Esophagus muscularis mucosa (tissue), 4 donors: ENCODE measurements around the gene CCR4. TPM values are rescaled to one million over a fixed set of nuclear protein-coding genes. Genes with fewer than 3 reads are reported as not detected.

Source experiments
- DNase-seq: peaks from one replicate; pipeline ENCODE4 v3.0.0-alpha.2; 2017; ENCODE audit errors: extremely low spot score
- H3K27ac ChIP-seq, 4 donors: fragments of 200-600 bp; sonication (generic); replicated peaks in 1 of 4; 1 replicate in 3 of 4; 2 replicates in 1 of 4; pipeline ENCODE4 v1.5.1; 2016 to 2019; ENCODE audit warnings: mild to moderate bottlenecking in 1 of 4
- H3K27me3 ChIP-seq, 4 donors: fragments of 200-600 bp; sonication (generic); one replicate each; pipeline versions ENCODE4 v1.5.1 to v1.6.0; 2016 to 2019
- H3K36me3 ChIP-seq, 4 donors: fragments of 200-600 bp; sonication (generic); one replicate each; pipeline ENCODE4 v1.5.1; 2016 to 2019
- H3K4me1 ChIP-seq, 4 donors: fragments of 200-600 bp; sonication (generic); one replicate each; pipeline ENCODE4 v1.5.1; 2016 to 2019
- H3K4me3 ChIP-seq, 4 donors: fragments of 200-600 bp; sonication (generic); 1 replicate in 2 of 4; 2 replicates in 2 of 4; pipeline ENCODE4 v1.5.1; 2016 to 2019; ENCODE audit warnings: mild to moderate bottlenecking in 4 of 4, moderate library complexity in 1 of 4
- H3K9me3 ChIP-seq, 4 donors: fragments of 200-600 bp; sonication (generic); 1 replicate in 3 of 4; 2 replicates in 1 of 4; pipeline ENCODE4 v1.5.1; 2016 to 2019
- CTCF ChIP-seq, 3 experiments: fragments of 200-600 bp in 2 of 3; fragments of 450-650 bp in 1 of 3; sonication (generic) in 2 of 3; IDR thresholded peaks; one replicate each; pipeline ENCODE4 v1.5.1; 2017 to 2019; ENCODE audit warnings: antibody characterized with exemption in 3 of 3, mild to moderate bottlenecking in 2 of 3, moderate library complexity in 1 of 3
- EP300 ChIP-seq: sonication (generic); formaldehyde crosslinking; IDR thresholded peaks from one replicate; pipeline ENCODE4 v1.6.1; 2017; ENCODE audit warnings: antibody characterized with exemption
- POLR2A ChIP-seq: fragments of 450-650 bp; IDR thresholded peaks from one replicate; pipeline ENCODE4 v1.6.1; 2017; ENCODE audit warnings: antibody characterized with exemption, moderate library complexity, mild to moderate bottlenecking, low read depth
- POLR2AphosphoS5 ChIP-seq, 2 donors: sonication (generic); formaldehyde crosslinking; IDR thresholded peaks; one replicate each; pipeline ENCODE4 v1.6.1; 2017; ENCODE audit warnings: antibody characterized with exemption in 2 of 2
- WGBS: methylation state at CpG from one replicate; pipeline ENCODE4 v1.1.5; 2018; 5-methylcytosine and 5-hydroxymethylcytosine counted together
- intact Hi-C: fragments of 100-400 bp; cut with DNase I; formaldehyde crosslinking; loops from one replicate; pipeline ENCODE4 v1.15.1; 2023
- total RNA-seq, 4 donors: library from RNA; depleted of rRNA; stranded (reverse); fragments of >200 nt; gene quantifications; one replicate each; pipeline versions ENCODE4 v1.1.0 to v1.2.1, GENCODE V29; 2016

Gene CCR4
- total RNA-seq, 4 donors from 2014 or later: 0.17 TPM; not detected in 3

- intact Hi-C loops: loop anchor here (5.0 to 10.0 kb wide), 2 partner anchors 130 to 428 kb away; no protein-coding TSS in a partner anchor
- Histone ChIP-seq H3K4me3 (no peak overlapping the region), H3K9me3 (no peaks in the 10 kb centered on the region), H3K36me3 (no peaks in the 10 kb centered on the region), H3K4me1 (no peaks in the 10 kb centered on the region), H3K27ac (no peak overlapping the region), H3K27me3 (no peaks in the 10 kb centered on the region)
- TF ChIP-seq CTCF (IDR thresholded peaks at IDR 0.05) (no peak), POLR2AphosphoS5 (IDR thresholded peaks at IDR 0.05) (no peak), EP300 (no peak), POLR2A (no peak)
- 90% methylated on average over 4 of the region's 5 CpGs for WGBS
- no peak for DNase-seq
Measured at GRCh38 chr3:32946973-32947788, 4.3 kb upstream of the CCR4 start.

GRCh38 chr3:32947789-32948238, 3.6 kb upstream of the CCR4 start:
- H3K36me3 ChIP-seq: no peaks in the 10 kb centered on the region
- intact Hi-C loops: loop anchor here (5.0 to 10.0 kb wide), 2 partner anchors 129 to 427 kb away; no protein-coding TSS in a partner anchor
- no peaks in the 10 kb centered on the region for H3K27me3 ChIP-seq
- H3K9me3 ChIP-seq: no peaks in the 10 kb centered on the region
- 60% methylated on average over 4 of the region's 7 CpGs for WGBS
- no peak for TF ChIP-seq POLR2AphosphoS5 (IDR thresholded peaks at IDR 0.05)
- TF ChIP-seq POLR2A: no peak
- TF ChIP-seq EP300: no peak
- peak; percentile 56 to 64 (median 63) for TF ChIP-seq CTCF (IDR thresholded peaks at IDR 0.05)
- H3K27ac ChIP-seq: no peak overlapping the region
- peak; percentile 95 for DNase-seq
- no peak overlapping the region for H3K4me3 ChIP-seq
- no peaks in the 10 kb centered on the region for H3K4me1 ChIP-seq

GRCh38 chr3:32948625-32949445, 2.6 kb upstream of the CCR4 start:
- intact Hi-C loops: loop anchor here (5.0 to 10.0 kb wide), 2 partner anchors 128 to 426 kb away; no protein-coding TSS in a partner anchor
- no peak for TF ChIP-seq CTCF (IDR thresholded peaks at IDR 0.05)
- no peak for TF ChIP-seq EP300
- no peak for TF ChIP-seq POLR2A
- TF ChIP-seq POLR2AphosphoS5 (IDR thresholded peaks at IDR 0.05): no peak

GRCh38 chr3:32950516-32950915, 928 bp upstream of the CCR4 start:
- WGBS: 97% methylated on average over 3 of the region's 3 CpGs
- intact Hi-C loops: no loop called here
- no peaks in the 10 kb centered on the region for H3K4me1 ChIP-seq
- DNase-seq: peak; percentile 77
- no peaks in the 10 kb centered on the region for H3K36me3 ChIP-seq
- H3K9me3 ChIP-seq: no peaks in the 10 kb centered on the region
- no peaks in the 10 kb centered on the region for H3K27me3 ChIP-seq
- H3K27ac ChIP-seq: no peak overlapping the region
- no peak overlapping the region for H3K4me3 ChIP-seq
- TF ChIP-seq POLR2A (no peak), POLR2AphosphoS5 (IDR thresholded peaks at IDR 0.05) (no peak)

More at GRCh38 chr3:32948625-32949445, 2.6 kb upstream of the CCR4 start:
- H3K9me3 ChIP-seq: no peaks in the 10 kb centered on the region
- no peaks in the 10 kb centered on the region for H3K27me3 ChIP-seq
- H3K27ac ChIP-seq: no peak overlapping the region
- H3K36me3 ChIP-seq: no peaks in the 10 kb centered on the region
- H3K4me1 ChIP-seq: no peaks in the 10 kb centered on the region
- 93% methylated on average over 10 of the region's 10 CpGs for WGBS
- DNase-seq: peak; percentile 66
- no peak overlapping the region for H3K4me3 ChIP-seq
